Uterus (tissue), 4 donors: ENCODE measurements around the gene USP10. TPM values are rescaled to one million over a fixed set of nuclear protein-coding genes. Genes with fewer than 3 reads are reported as not detected.

Source experiments
- DNase-seq, 2 donors: peaks; one replicate each; pipeline ENCODE4 v3.0.0-alpha.2; 2019 to 2020
- H3K27ac ChIP-seq, 2 donors: fragments of 200-600 bp; sonication (generic); 1 replicate in 1 of 2; 2 replicates in 1 of 2; pipeline ENCODE4 v1.5.1; 2016 to 2018
- H3K27me3 ChIP-seq, 2 donors: fragments of 200-600 bp; sonication (generic); one replicate each; pipeline ENCODE4 v1.5.1; 2018 to 2019; ENCODE audit warnings: control low read depth in 1 of 2
- H3K36me3 ChIP-seq, 2 donors: fragments of 200-600 bp; sonication (generic); one replicate each; pipeline ENCODE4 v1.5.1; 2019; ENCODE audit warnings: control low read depth in 1 of 2
- H3K4me1 ChIP-seq, 2 donors: fragments of 200-600 bp; sonication (generic); one replicate each; pipeline ENCODE4 v1.5.1; 2018 to 2019; ENCODE audit warnings: control low read depth in 1 of 2
- H3K4me3 ChIP-seq, 2 donors: fragments of 200-600 bp; sonication (generic); 1 replicate in 1 of 2; 2 replicates in 1 of 2; pipeline ENCODE4 v1.5.1; 2018 to 2019; ENCODE audit warnings: mild to moderate bottlenecking in 1 of 2
- H3K9me3 ChIP-seq, 2 donors: fragments of 200-600 bp; sonication (generic); one replicate each; pipeline ENCODE4 v1.5.1; 2019; ENCODE audit warnings: control low read depth in 1 of 2
- POLR2A ChIP-seq, 2 donors: fragments of 450-650 bp; IDR thresholded peaks; one replicate each; pipeline ENCODE4 v1.6.1; 2016; ENCODE audit warnings: antibody characterized with exemption in 2 of 2, mild to moderate bottlenecking in 1 of 2, moderate library complexity in 1 of 2
- intact Hi-C: fragments of 100-400 bp; cut with DNase I; formaldehyde crosslinking; loops from one replicate; pipeline ENCODE4 v1.15.1; 2023; ENCODE audit warnings: low total_unique reads
- total RNA-seq, 4 donors: library from RNA; depleted of rRNA in 3 of 4; stranded (reverse); fragments of >200 nt in 3 of 4; gene quantifications; one replicate each; pipeline versions ENCODE4 v1.1.0 to v1.2.4, GENCODE V29; 2014 to 2023
- TF ChIP-seq, protein P1 (sequence below), 4 experiments: fragments of 200-600 bp in 2 of 4; fragments of 450-650 bp in 2 of 4; sonication (generic) in 2 of 4; IDR thresholded peaks; one replicate each; pipeline ENCODE4 v1.5.1; 2016 to 2019; ENCODE audit warnings: antibody characterized with exemption in 4 of 4, mild to moderate bottlenecking in 2 of 4, moderate library complexity in 1 of 4
- donor health status: DM: yes; HTN: yes; CAD: no.

Gene USP10
- total RNA-seq, 4 donors from 2014 or later, result 12.6 to 83.3 (median 44.2) TPM

DNA sequence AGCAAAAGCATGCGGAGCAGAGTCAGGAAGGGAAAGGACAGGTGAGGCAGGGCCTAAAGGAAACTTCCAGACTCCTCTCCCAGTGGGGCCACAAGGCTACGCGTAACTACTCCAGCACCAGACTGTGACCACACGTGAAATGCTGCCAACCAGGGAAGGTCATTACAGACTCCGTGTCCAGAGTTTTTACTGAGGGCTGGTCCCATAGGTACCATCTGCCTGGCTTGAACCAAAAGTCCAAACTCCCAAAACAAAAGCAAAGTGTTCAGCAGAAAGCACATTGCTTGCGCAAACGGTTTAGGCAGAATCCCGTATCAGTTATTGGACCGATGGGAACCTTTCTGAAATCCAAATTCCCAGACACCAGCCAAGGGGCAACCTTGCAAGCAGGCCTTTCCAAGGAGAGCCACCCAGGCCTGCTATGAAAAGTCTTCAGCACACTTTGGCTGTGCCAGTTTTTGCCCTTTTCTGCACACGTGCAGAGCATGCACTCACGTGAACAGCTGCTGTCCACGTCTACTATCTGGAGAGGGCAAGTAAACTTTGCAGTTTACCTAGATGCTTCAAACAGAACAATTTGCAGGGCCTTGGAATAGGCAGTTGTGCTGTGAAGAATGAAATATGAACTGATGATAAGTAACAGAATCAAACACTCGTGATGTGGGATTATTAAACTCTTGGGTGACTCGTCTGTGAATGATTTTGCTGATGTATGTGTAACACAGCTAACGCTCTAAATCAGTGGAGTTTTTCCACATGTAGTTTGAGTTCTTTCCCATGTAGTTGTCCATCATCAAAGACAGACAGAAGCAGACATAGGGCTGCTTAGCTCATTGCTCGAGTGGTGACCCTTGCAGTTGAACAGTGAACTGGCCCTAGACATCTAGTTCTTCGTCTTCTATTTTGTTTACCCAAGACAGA lies 61.9 kb downstream of the USP10 start:
- Histone ChIP-seq H3K27ac (no peak overlapping the region), H3K4me1 (no peaks in the 10 kb centered on the region), H3K36me3 (no peaks in the 10 kb centered on the region), H3K4me3 (no peak overlapping the region), H3K27me3 (no peaks in the 10 kb centered on the region), H3K9me3 (no peaks in the 10 kb centered on the region)
- intact Hi-C loops, result no loop called here
- TF ChIP-seq, protein P1, sequence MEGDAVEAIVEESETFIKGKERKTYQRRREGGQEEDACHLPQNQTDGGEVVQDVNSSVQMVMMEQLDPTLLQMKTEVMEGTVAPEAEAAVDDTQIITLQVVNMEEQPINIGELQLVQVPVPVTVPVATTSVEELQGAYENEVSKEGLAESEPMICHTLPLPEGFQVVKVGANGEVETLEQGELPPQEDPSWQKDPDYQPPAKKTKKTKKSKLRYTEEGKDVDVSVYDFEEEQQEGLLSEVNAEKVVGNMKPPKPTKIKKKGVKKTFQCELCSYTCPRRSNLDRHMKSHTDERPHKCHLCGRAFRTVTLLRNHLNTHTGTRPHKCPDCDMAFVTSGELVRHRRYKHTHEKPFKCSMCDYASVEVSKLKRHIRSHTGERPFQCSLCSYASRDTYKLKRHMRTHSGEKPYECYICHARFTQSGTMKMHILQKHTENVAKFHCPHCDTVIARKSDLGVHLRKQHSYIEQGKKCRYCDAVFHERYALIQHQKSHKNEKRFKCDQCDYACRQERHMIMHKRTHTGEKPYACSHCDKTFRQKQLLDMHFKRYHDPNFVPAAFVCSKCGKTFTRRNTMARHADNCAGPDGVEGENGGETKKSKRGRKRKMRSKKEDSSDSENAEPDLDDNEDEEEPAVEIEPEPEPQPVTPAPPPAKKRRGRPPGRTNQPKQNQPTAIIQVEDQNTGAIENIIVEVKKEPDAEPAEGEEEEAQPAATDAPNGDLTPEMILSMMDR (IDR thresholded peaks at IDR 0.05), result no peak
- TF ChIP-seq POLR2A (IDR thresholded peaks at IDR 0.05), result no peak
- no peak for DNase-seq

DNA sequence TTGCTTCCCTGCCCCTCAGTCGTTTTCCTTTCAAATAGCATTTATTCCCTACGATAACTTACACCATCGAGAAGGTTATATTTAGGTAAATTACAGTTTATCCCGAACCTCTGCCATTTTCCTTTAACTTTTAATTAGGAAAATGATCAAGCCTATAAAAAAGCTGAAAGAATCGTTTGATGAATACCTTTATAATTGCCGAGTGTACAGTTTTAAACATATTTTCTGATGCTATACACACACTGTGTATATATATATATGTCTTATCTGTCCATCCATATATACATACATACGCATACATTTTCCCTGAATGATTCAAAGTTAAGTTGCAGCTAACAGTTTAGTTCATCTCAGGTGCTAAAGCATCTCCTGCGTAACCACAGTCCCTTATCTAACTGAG lies 63.4 kb downstream of the USP10 start:
- no peaks in the 10 kb centered on the region for H3K36me3 ChIP-seq
- no peak overlapping the region for H3K27ac ChIP-seq
- no peak for TF ChIP-seq POLR2A (IDR thresholded peaks at IDR 0.05)
- TF ChIP-seq, protein P1 (IDR thresholded peaks at IDR 0.05), result no peak
- H3K27me3 ChIP-seq, result no peaks in the 10 kb centered on the region
- H3K4me3 ChIP-seq, result no peak overlapping the region
- H3K4me1 ChIP-seq, result no peaks in the 10 kb centered on the region
- no peak for DNase-seq
- intact Hi-C loops, result no loop called here
- no peaks in the 10 kb centered on the region for H3K9me3 ChIP-seq

DNA sequence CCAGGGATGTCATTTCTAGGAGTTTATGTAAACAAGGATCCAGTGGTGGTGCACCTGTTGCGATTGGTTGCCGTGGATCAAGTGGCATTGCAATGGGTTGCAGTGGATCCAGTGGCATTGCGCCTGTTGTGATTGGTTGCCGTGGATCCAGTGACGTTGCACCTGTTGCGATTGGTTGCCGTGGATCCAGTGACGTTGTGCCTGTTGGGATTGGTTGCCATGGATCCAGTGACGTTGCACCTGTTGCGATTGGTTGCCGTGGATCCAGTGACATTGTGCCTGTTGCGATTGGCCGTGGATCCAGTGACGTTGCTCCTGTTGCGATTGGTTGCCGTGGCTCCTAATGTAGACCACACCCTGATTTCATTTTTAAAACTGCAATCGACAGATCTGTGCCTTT lies 63.8 kb downstream of the USP10 start:
- Histone ChIP-seq H3K4me3 (no peak overlapping the region), H3K27ac (no peak overlapping the region), H3K27me3 (no peaks in the 10 kb centered on the region), H3K36me3 (no peaks in the 10 kb centered on the region), H3K4me1 (no peaks in the 10 kb centered on the region), H3K9me3 (no peaks in the 10 kb centered on the region)
- intact Hi-C loops, result no loop called here
- no peak for DNase-seq
- TF ChIP-seq, protein P1 (IDR thresholded peaks at IDR 0.05), result no peak
- TF ChIP-seq POLR2A (IDR thresholded peaks at IDR 0.05), result no peak

DNA sequence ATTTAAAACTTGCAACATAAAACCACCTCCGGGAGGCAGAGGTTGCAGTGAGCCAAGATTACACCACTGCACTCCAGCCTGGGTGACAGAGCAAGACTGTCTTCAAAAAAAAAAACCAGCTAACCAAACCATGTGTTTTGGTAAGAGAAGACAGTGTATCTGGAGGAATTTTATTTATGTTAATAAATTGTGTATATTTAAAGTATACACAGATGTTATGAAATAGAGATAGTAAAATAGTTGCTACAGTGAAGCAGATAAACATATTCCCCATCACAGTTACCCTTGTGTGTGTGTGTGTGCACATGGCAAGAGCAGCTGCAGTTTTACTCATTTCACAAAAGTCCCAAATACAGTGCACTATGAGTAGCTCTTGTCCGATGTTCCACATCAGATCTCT lies 65.2 kb downstream of the USP10 start:
- TF ChIP-seq, protein P1 (IDR thresholded peaks at IDR 0.05), result no peak
- no peak for TF ChIP-seq POLR2A (IDR thresholded peaks at IDR 0.05)
- intact Hi-C loops, result no loop called here
- H3K4me3 ChIP-seq, result no peak overlapping the region
- no peak for DNase-seq
- H3K9me3 ChIP-seq, result no peaks in the 10 kb centered on the region
- no peaks in the 10 kb centered on the region for H3K36me3 ChIP-seq
- H3K27ac ChIP-seq, result no peak overlapping the region
- H3K4me1 ChIP-seq, result no peaks in the 10 kb centered on the region
- no peaks in the 10 kb centered on the region for H3K27me3 ChIP-seq
